ENCODE results near the gene FAM83F. TPM values are rescaled to one million over a fixed set of nuclear protein-coding genes. Genes with fewer than 3 reads are reported as not detected.

FAM83F gene
- polyA plus RNA-seq, 2 of the 4 experiments (the other 2 are of a cell fraction), result not detected

GRCh38 chr22:40046126-40046525, 51.4 kb downstream of the FAM83F start (continued):
- TF ChIP-seq CHD2 (IDR thresholded peaks at IDR 0.05; ENCODE audit: low read length, partially characterized antibody) (no peak), BHLHE40 (IDR thresholded peaks at IDR 0.05; ENCODE audit: low read depth, low read length) (no peak), FOXS1 (CRISPR knock-in tag; IDR thresholded peaks at IDR 0.05) (no peak), TFCP2L1 (CRISPR knock-in tag; IDR thresholded peaks at IDR 0.05) (no peak), TP53 (CRISPR knock-in tag; IDR thresholded peaks at IDR 0.05) (no peak), E2F6 (IDR thresholded peaks at IDR 0.05; ENCODE audit: borderline replicate concordance, low read depth) (no peak), ZNF302 (CRISPR knock-in tag; IDR thresholded peaks at IDR 0.05) (no peak), MAZ (IDR thresholded peaks at IDR 0.05; ENCODE audit: borderline replicate concordance, low read depth, low read length) (no peak), EHF (CRISPR knock-in tag; IDR thresholded peaks at IDR 0.05) (no peak), MAFK (IDR thresholded peaks at IDR 0.05; ENCODE audit: partially characterized antibody) (no peak)

- DNase-seq (ENCODE audit: low read depth in 1 of 2, low spot score in 1 of 2) (no peak), FAIRE-seq (no peak), ATAC-seq (no peak)
- Histone ChIP-seq H3K27ac (no peak overlapping the region), H3K9me3 (no peaks in the 10 kb centered on the region), H3K4me1 (0 out of 3 replicates have a peak, but pooled peaks cover 4% of the 10 kb centered on the region), H3K4me2 (no peak overlapping the region), H3K4me3 (no peak overlapping the region)
- WGBS (ENCODE audit: missing lambda C conversion rate), result 75% methylated on average over 3 of the region's 3 CpGs
- ChIA-PET POLR2A (no interaction called here), CTCF (interaction anchor here (1.0 kb wide), 1 partner anchor 298 kb away, joined by 3 read pairs; no protein-coding TSS in a partner anchor)
- TF ChIP-seq PHF8 (IDR thresholded peaks at IDR 0.05; ENCODE audit: borderline replicate concordance, low read depth), result no peak
Observed at GRCh38 chr22:40050258-40050657, 55.5 kb downstream of the FAM83F start.

- POLR2A ChIA-PET, result interaction anchor here (0.6 kb wide), 1 partner anchor 294 kb away, joined by 5 read pairs; no protein-coding TSS in a partner anchor
Observed at GRCh38 chr22:40051322-40051721, 56.6 kb downstream of the FAM83F start.

GRCh38 chr22:40053460-40053859, 58.7 kb downstream of the FAM83F start:
- TF ChIP-seq CEBPB (IDR thresholded peaks at IDR 0.05) (no peak), ZSCAN20 (CRISPR knock-in tag; IDR thresholded peaks at IDR 0.05) (no peak), RCOR1 (IDR thresholded peaks at IDR 0.05; ENCODE audit: low read depth, low read length) (no peak), HES2 (IDR thresholded peaks at IDR 0.05) (no peak), HOXB13 (CRISPR knock-in tag; IDR thresholded peaks at IDR 0.05; ENCODE audit: low read depth) (no peak)
- ATAC-seq (no peak), DNase-seq (ENCODE audit: low read depth in 1 of 2, low spot score in 1 of 2) (no peak), FAIRE-seq (no peak)
- H3K27ac ChIP-seq, result no peak overlapping the region
- H3K4me1 ChIP-seq, result no peaks in the 10 kb centered on the region; the same call in 2 of the 3 replicates
- 71% methylated on average over 1 of the region's 1 CpG for WGBS (ENCODE audit: missing lambda C conversion rate)
- CTCF ChIA-PET, result interaction anchor here (0.6 to 1.8 kb wide), 5 partner anchors 10 to 295 kb away, joined by 3 to 7 read pairs (median 3); no protein-coding TSS in a partner anchor
- no peak overlapping the region for H3K4me3 ChIP-seq
- H3K4me2 ChIP-seq, result no peak overlapping the region
- POLR2A ChIA-PET, result no interaction called here
- no peaks in the 10 kb centered on the region for H3K9me3 ChIP-seq

More at GRCh38 chr22:40051322-40051721, 56.6 kb downstream of the FAM83F start:
- H3K4me3 ChIP-seq, result no peak overlapping the region
- no peaks in the 10 kb centered on the region for H3K9me3 ChIP-seq
- no peak overlapping the region for H3K4me2 ChIP-seq
- ATAC-seq (no peak), FAIRE-seq (no peak), DNase-seq (ENCODE audit: low read depth in 1 of 2, low spot score in 1 of 2) (no peak)
- H3K27ac ChIP-seq, result no peak overlapping the region
- WGBS (ENCODE audit: missing lambda C conversion rate), result 29% methylated on average over 3 of the region's 3 CpGs
- no peak for TF ChIP-seq NPAS2 (CRISPR knock-in tag; IDR thresholded peaks at IDR 0.05; ENCODE audit: borderline replicate concordance)
- no peak for TF ChIP-seq RFX5 (IDR thresholded peaks at IDR 0.05)
- no peak for TF ChIP-seq HOXB5 (CRISPR knock-in tag; IDR thresholded peaks at IDR 0.05)
- H3K4me1 ChIP-seq, result no peaks in the 10 kb centered on the region
- CTCF ChIA-PET, result no interaction called here

GRCh38 chr22:40054486-40054885, 59.7 kb downstream of the FAM83F start:
- no peak overlapping the region for H3K4me2 ChIP-seq
- no peak for DNase-seq (ENCODE audit: low read depth in 1 of 2, low spot score in 1 of 2)
- ChIA-PET CTCF (interaction anchor here (0.7 to 1.8 kb wide), 4 partner anchors 11 to 294 kb away, joined by 3 to 7 read pairs (median 4); no protein-coding TSS in a partner anchor), POLR2A (interaction anchor here (2.5 kb wide), 1 partner anchor 10 kb away, joined by 11 read pairs; no protein-coding TSS in a partner anchor)
- WGBS (ENCODE audit: missing lambda C conversion rate), result 89% methylated on average over 2 of the region's 2 CpGs
- H3K27ac ChIP-seq, result no peak overlapping the region
- no peak for TF ChIP-seq MYC (IDR thresholded peaks at IDR 0.05; ENCODE audit: borderline replicate concordance, low read length)
- TF ChIP-seq CHD4 (IDR thresholded peaks at IDR 0.05; ENCODE audit: borderline replicate concordance), result no peak
- no peak for TF ChIP-seq HDAC2 (IDR thresholded peaks at IDR 0.05)
- no peak overlapping the region for H3K4me3 ChIP-seq
- no peaks in the 10 kb centered on the region; the same call in 2 of the 3 replicates for H3K4me1 ChIP-seq
- no peak for FAIRE-seq
- no peak for ATAC-seq
- no peaks in the 10 kb centered on the region for H3K9me3 ChIP-seq
